GM18519 (cell line): ENCODE data around the gene GPLD1.
"Not testable (repeated sequence)": the region's sequence is repeated elsewhere in the genome, so short reads cannot be mapped to it uniquely, and the experiment has no call there.

Experiments used
- ATAC-seq: cut with Tn5 transposase; IDR thresholded peaks from one replicate; pipeline ENCODE4 v1.9.1; 2021; ENCODE audit warnings: mild to moderate bottlenecking, moderate library complexity; ENCODE audit not compliant: unreplicated experiment, low FRiP score

GPLD1 gene

DNA sequence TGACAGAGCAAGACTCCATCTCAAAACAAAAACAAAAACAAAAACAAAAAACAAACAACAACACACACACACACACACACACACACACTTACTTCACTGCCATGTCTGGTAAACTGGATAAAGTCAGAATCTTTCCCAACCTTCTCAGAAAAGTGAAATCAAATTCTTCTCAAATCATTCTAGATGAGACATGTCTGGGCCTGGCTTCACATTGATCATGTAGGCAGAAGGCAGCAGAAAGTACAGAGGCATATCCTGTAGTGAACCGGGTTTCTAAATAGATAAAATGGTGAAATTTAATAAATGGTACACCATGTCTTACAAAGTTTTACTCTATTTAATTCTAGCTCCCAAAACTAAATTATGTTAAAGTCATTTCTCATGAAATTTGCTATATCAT lies 101.6 kb downstream of the GPLD1 start:
- ATAC-seq: no peak

DNA sequence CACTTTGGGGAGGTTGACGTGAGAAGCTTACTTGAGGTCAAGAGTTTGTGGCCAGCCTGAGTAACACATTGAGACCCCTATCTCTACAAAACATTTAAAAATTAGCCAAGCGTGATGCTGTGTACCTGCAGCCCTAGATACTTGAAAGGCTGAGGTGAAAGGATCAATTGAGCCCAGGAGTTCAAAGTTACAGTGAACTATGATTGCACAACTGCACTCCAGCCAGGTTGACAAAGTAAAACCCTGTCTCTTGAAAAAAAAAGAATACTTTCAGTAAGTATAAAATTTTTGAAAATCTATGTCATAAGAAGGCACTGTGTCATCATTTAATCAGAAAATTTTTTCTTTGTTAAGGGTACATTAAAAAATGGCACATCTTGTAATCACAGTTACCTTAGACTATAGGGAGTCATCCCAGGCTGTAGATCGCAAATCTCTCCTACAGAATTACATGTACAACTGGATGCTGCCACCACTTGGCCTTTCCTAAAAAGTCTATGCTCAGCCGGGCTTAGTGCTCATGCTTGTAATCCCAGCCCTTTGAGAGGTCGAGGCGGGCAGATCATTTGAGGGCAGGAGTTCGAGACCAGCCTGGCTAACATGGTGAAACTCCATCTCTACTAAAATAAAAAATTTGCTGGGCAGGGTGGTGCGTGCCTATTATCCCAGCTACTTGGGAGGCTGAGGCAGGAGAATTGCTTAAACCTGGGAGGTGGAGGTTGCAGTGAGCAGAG lies 103.7 kb downstream of the GPLD1 start:
- ATAC-seq: no peak

DNA sequence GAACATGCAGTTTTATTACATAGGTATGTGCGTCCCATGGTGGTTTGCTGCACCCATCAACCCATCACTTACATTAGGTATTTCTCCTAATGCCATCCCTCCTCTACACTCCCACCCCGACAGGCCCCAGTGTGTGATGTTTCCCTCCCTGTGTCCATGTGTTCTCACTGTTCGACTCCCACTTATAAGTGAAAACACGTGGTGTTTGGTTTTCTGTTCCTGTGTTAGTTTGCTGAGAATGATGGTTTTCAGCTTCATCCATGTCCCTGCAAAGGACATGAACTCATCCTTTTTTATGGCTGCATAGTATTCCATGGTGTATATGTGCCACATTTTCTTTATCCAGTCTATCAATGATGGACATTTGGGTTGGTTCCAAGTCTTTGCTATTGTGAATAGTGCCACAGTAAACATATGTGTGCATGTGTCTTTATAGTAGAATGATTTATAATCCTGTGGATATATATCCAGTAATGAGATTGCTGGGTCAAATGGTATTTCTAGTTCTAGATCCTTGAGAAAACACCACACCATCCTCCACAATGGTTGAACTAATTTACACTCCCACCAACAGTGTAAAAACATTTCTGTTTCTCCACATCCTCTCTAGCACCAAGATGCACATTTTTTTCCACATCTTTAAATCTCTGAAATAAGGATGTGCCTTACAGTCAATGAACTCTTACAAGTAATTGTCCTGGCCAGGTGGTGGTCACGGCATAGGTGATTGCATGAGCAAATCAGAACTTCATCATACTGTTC lies 104.8 kb downstream of the GPLD1 start:
- not testable (repeated sequence) for ATAC-seq

DNA sequence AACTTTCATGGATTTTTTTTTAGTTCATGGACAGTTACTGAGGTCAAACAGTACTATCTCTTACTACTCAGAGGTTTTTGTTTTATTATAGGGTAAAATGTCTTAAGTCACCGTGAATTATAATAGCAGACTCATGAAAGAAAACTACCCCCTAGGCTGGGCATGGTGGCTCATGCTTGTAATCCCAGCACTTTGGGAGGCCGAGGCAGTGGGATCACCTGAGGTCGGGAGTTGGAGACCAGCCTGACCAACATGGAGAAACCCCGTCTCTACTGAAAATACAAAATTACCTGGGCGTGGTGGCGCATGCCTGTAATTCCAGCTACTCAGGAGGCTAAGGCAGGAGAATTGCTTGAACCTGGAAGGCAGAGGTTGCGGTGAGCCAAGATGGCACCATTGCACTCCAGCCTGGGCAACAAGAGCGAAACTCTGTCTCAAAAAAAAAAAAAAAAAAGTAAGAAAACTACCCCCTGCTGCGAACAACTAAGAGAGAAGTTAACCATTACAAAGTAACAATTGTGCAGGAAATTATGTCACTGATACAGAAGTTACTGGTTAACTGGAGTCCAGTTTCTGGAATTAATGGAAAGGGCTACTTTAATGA lies 106.4 kb downstream of the GPLD1 start:
- not testable (repeated sequence) for ATAC-seq

DNA sequence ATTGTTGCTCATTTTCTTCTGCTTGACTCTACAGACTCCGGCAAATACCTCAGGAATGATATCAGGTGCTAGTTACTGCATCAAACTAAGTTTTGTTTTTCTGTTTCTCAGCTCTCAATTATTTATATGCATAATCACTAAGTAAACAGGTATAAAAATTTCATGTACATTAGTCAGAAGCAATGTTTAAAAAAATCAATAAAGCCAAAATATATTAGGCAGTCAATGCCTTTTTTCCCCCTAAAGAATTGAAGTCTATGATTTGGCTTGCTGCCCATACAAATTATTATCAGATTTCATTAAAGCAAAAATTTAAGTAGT lies 107.2 kb downstream of the GPLD1 start:
- ATAC-seq: no peak

DNA sequence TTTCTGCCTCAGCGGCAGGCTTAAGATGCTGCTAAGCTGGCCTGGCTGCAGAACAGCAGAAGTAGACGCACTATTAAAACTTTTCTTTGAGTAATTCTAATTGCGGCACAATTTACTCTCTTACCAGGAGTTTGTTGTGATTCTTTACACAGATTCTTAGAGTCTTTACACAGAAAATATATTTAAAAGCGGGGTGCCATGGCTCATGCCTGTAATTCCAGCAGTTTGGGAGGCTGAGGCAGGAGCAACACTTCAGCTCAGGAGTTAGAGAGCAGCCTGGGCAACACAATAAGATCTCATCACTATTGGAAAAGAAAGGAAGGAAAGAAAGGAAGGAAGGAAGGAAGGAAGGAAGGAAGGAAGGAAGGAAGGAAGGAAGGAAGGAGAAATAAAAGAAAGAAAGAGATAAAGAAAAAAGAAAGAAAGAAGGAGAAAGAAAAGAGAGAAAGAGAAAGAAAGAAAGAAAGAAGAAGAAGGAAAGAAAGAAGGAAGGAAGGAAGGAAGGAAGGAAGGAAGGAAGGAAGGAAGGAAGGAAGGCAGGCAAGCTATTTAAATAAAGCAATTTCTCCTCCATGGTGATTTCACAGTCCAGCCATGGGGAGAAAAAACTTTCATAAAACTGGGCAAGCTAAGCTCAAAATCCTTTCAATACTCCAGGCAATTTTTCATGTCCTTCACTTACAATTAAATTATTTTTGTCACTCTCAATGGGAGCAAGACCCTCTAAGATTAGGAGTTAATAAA lies 107.7 kb downstream of the GPLD1 start:
- no peak for ATAC-seq

DNA sequence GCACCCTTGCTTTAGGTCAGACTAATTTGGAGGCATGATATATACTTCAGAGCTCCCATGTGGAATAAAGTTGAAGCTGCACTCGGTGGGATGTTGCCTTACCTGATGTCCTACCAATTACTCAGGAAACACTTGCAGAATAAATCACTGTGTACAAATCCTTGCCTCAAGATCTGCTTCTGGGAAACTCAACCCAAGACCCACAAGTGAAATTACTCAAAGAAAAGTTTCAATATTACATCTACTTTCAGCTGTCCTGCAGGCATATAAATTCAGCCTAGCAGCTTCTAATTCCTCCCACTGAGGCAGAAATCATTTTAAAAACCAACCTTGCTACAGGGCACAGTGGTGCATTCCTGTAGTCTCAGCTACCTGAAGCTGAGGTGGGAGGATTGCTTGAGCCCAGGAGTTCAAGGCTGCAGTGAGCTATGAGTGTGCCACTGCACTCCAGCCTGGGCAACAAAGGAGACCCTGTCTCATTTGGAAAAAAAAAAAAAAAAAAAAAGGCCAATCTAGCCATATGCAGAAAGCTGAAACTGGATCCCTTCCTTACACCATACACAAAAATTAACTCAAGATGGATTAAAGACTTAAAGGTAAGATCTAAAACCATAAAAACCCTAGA lies 110.8 kb downstream of the GPLD1 start:
- peak; percentile 52 for ATAC-seq
